ENCODE measurements around the gene AAR2. TPM values are rescaled to one million over a fixed set of nuclear protein-coding genes. Genes with fewer than 3 reads are reported as not detected.

Gene AAR2
- total RNA-seq, 1 donor from 2014 or later = 23.7 TPM

GRCh38 chr20:36205026-36205425 lies 31.3 kb upstream of the AAR2 start:
- no peak for DNase-seq
- no peak overlapping the region for H3K4me3 ChIP-seq
- no peaks in the 10 kb centered on the region for H3K27me3 ChIP-seq (ENCODE audit: low read depth)
- no peak for TF ChIP-seq CTCF (IDR thresholded peaks at IDR 0.05)
- no peaks in the 10 kb centered on the region for H3K9me3 ChIP-seq
- no peak overlapping the region for H3K27ac ChIP-seq
- H3K4me1 ChIP-seq = no peaks in the 10 kb centered on the region
- intact Hi-C loops (cut with DNase I) = loop anchor here (10.0 kb wide), 1 partner anchor 230 kb away; no protein-coding TSS in a partner anchor
- ATAC-seq = no peak
- peaks cover 81% of the 10 kb centered on the region for H3K36me3 ChIP-seq

GRCh38 chr20:36206068-36206467 lies 30.2 kb upstream of the AAR2 start:
- H3K27ac ChIP-seq = no peak overlapping the region
- no peaks in the 10 kb centered on the region for H3K27me3 ChIP-seq (ENCODE audit: low read depth)
- no peaks in the 10 kb centered on the region for H3K4me1 ChIP-seq
- DNase-seq = no peak
- intact Hi-C loops (cut with DNase I) = loop anchor here (10.0 kb wide), 1 partner anchor 229 kb away; no protein-coding TSS in a partner anchor
- H3K4me3 ChIP-seq = no peak overlapping the region
- no peak for ATAC-seq
- TF ChIP-seq CTCF (IDR thresholded peaks at IDR 0.05) = no peak
- H3K9me3 ChIP-seq = no peaks in the 10 kb centered on the region
- peaks cover 75% of the 10 kb centered on the region for H3K36me3 ChIP-seq

GRCh38 chr20:36206641-36207040 lies 29.6 kb upstream of the AAR2 start:
- no peak overlapping the region for H3K27ac ChIP-seq
- no peaks in the 10 kb centered on the region for H3K27me3 ChIP-seq (ENCODE audit: low read depth)
- DNase-seq (no peak), ATAC-seq (no peak)
- H3K4me3 ChIP-seq = no peak overlapping the region
- H3K9me3 ChIP-seq = no peaks in the 10 kb centered on the region
- H3K4me1 ChIP-seq = no peaks in the 10 kb centered on the region
- H3K36me3 ChIP-seq = peaks cover 74% of the 10 kb centered on the region
- intact Hi-C loops (cut with DNase I) = loop anchor here (10.0 kb wide), 1 partner anchor 228 kb away; no protein-coding TSS in a partner anchor
- TF ChIP-seq CTCF (IDR thresholded peaks at IDR 0.05) = no peak

GRCh38 chr20:36207602-36208001 lies 28.7 kb upstream of the AAR2 start:
- no peak for ATAC-seq

GRCh38 chr20:36208257-36208656 lies 28.0 kb upstream of the AAR2 start:
- H3K27me3 ChIP-seq (ENCODE audit: low read depth) = no peaks in the 10 kb centered on the region
- intact Hi-C loops (cut with DNase I) = loop anchor here (10.0 kb wide), 1 partner anchor 227 kb away; no protein-coding TSS in a partner anchor
- H3K4me3 ChIP-seq = no peak overlapping the region
- H3K27ac ChIP-seq = no peak overlapping the region
- no peaks in the 10 kb centered on the region for H3K9me3 ChIP-seq
- DNase-seq (no peak), ATAC-seq (no peak)
- no peaks in the 10 kb centered on the region for H3K4me1 ChIP-seq
- TF ChIP-seq CTCF (IDR thresholded peaks at IDR 0.05) = no peak
- peaks cover 83% of the 10 kb centered on the region for H3K36me3 ChIP-seq

More at GRCh38 chr20:36207602-36208001, 28.7 kb upstream of the AAR2 start:
- Histone ChIP-seq H3K36me3 (peaks cover 77% of the 10 kb centered on the region), H3K27ac (no peak overlapping the region), H3K27me3 (ENCODE audit: low read depth) (no peaks in the 10 kb centered on the region), H3K4me1 (no peaks in the 10 kb centered on the region), H3K9me3 (no peaks in the 10 kb centered on the region), H3K4me3 (no peak overlapping the region)
- DNase-seq = no peak
- TF ChIP-seq CTCF (IDR thresholded peaks at IDR 0.05) = no peak
- intact Hi-C loops (cut with DNase I) = loop anchor here (10.0 kb wide), 1 partner anchor 227 kb away; no protein-coding TSS in a partner anchor

All from lower lobe of right lung (tissue), 2 donors.